ENCODE results near the gene LTA. TPM values are rescaled to one million over a fixed set of nuclear protein-coding genes. Genes with fewer than 3 reads are reported as not detected.

The LTA gene
- total RNA-seq, 1 experiment from 2014 or later, result 0.72 TPM

DNA sequence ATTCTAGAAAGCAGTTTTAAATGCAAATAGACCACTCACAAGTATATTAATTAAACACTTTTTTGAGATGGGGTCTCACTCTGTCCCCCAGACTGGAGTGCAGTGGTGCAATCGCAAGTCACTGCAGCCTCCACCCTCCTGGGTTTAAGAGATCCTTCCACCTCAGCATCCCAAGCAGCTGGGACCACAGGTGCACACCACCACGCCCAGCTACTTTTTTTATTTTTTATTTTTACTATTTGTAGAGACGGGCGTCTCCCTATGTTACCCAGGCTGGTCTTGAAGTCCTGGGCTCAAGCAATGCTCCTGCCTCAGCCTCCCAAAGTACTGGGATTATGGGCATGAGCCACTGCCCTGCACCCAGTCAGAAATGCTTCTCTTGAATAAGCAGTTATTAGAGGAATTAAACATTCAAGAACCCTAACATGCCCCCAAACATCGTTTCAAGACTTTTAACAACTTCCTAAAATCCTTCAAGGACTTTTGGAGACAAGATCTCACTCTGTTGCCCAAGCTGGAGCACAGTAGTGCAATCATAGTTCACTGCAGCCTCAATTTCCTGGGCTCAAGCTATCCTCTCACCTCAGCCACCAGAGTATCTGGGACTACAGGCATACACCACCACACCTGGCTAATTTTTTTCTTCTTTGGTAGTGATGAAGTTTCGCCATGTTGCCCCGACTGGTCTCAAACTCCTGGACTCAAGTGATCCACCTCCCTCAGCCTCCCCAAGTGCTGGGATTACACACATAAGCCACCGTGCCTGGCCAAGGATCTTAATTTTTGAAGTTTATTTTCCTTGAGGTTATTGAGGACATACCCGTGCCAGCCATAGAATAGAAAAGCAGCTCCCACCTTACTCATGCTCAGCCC lies 40.1 kb upstream of the LTA start:
- intact Hi-C loops (cut with micrococcal nuclease; ENCODE audit: unreplicated experiment) (no loop called here), in situ Hi-C loops (cut with HindIII; ENCODE audit: low pct_unique_long_range_greater_than_20kb, low sequenced_read_pairs) (no loop called here)
- H3K27ac ChIP-seq (ENCODE audit: low read length), result no peak overlapping the region
- H3K36me3 ChIP-seq (ENCODE audit: control insufficient read depth, insufficient read depth, low read length), result peaks cover 41% of the 10 kb centered on the region
- CTCF ChIA-PET, result no interaction called here
- BruUV-seq (replicated peaks), result TSS peak; percentile 8
- no peak overlapping the region for H3K4me3 ChIP-seq (ENCODE audit: low read depth in 2 of 2, low read length in 2 of 2)
- DNase-seq (ENCODE audit: low read depth, low spot score), result no peak
- ATAC-seq, result no peak
- H3K4me1 ChIP-seq (ENCODE audit: control insufficient read depth, insufficient read depth, low read length), result peaks cover 4% of the 10 kb centered on the region; the same call in 1 of the 2 replicates
- H3K27me3 ChIP-seq (ENCODE audit: control insufficient read depth, insufficient read depth, low read length), result no peaks in the 10 kb centered on the region
- TF ChIP-seq, protein P1, sequence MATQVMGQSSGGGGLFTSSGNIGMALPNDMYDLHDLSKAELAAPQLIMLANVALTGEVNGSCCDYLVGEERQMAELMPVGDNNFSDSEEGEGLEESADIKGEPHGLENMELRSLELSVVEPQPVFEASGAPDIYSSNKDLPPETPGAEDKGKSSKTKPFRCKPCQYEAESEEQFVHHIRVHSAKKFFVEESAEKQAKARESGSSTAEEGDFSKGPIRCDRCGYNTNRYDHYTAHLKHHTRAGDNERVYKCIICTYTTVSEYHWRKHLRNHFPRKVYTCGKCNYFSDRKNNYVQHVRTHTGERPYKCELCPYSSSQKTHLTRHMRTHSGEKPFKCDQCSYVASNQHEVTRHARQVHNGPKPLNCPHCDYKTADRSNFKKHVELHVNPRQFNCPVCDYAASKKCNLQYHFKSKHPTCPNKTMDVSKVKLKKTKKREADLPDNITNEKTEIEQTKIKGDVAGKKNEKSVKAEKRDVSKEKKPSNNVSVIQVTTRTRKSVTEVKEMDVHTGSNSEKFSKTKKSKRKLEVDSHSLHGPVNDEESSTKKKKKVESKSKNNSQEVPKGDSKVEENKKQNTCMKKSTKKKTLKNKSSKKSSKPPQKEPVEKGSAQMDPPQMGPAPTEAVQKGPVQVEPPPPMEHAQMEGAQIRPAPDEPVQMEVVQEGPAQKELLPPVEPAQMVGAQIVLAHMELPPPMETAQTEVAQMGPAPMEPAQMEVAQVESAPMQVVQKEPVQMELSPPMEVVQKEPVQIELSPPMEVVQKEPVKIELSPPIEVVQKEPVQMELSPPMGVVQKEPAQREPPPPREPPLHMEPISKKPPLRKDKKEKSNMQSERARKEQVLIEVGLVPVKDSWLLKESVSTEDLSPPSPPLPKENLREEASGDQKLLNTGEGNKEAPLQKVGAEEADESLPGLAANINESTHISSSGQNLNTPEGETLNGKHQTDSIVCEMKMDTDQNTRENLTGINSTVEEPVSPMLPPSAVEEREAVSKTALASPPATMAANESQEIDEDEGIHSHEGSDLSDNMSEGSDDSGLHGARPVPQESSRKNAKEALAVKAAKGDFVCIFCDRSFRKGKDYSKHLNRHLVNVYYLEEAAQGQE (IDR thresholded peaks at IDR 0.05; ENCODE audit: insufficient read depth in 1 of 2, low read depth in 2 of 2, low read length in 1 of 2), result no peak
- peak; percentile 29 for TF ChIP-seq POLR2AphosphoS5 (IDR thresholded peaks at IDR 0.05; ENCODE audit: low read depth, low read length)
- no peaks in the 10 kb centered on the region for H3K9me3 ChIP-seq (ENCODE audit: control insufficient read depth, insufficient read depth, low read depth, low read length)
- POLR2A ChIA-PET, result no interaction called here

DNA sequence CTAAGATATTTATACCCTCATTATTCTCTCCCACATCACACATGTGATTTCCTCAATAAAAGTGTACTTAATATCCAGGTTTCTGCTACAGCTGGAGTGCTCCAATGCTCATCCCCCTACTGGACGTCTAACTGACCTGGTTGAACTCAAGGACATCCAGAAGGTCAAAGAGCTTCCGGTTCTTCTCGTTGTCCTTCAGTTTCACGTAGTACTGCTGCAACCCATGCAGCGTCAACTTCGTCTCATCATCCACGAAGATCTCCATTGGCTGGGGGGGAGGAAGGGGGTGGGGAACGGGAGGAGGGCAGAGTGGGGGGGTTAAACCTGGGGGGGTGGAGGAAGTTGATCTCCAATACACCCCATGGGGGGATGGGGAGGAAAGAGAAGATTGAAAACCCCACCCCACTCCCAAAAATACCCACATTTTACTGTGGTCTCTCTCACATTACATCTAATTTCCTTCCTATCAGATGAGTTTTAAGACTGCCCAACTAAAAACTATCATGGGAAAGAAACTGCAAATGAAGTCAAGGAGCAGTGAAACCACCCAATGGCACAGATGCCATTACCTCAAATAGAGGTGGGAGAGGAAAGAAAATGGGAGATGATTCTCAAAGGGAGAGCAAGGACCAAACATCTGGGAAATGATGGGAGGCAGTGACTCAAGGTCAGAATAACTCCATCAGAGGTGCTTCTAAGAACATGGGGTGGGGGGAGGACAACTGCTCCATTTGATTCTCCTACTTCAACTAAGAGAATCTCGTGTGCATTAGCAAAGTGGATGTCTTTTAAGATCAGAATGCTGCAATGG lies 39.2 kb upstream of the LTA start:
- no peak overlapping the region for H3K4me3 ChIP-seq (ENCODE audit: low read depth in 2 of 2, low read length in 2 of 2)
- in situ Hi-C loops (cut with HindIII; ENCODE audit: low pct_unique_long_range_greater_than_20kb, low sequenced_read_pairs) (no loop called here), intact Hi-C loops (cut with micrococcal nuclease; ENCODE audit: unreplicated experiment) (no loop called here)
- H3K27ac ChIP-seq (ENCODE audit: low read length), result no peak overlapping the region
- H3K36me3 ChIP-seq (ENCODE audit: control insufficient read depth, insufficient read depth, low read length), result peaks cover 44% of the 10 kb centered on the region
- TF ChIP-seq, protein P1 (IDR thresholded peaks at IDR 0.05; ENCODE audit: insufficient read depth in 1 of 2, low read depth in 2 of 2, low read length in 1 of 2), result no peak
- TF ChIP-seq POLR2AphosphoS5 (IDR thresholded peaks at IDR 0.05; ENCODE audit: low read depth, low read length) (no peak), SIN3A (IDR thresholded peaks at IDR 0.05; ENCODE audit: borderline replicate concordance, insufficient read depth, low read depth, low read length) (no peak)
- H3K9me3 ChIP-seq (ENCODE audit: control insufficient read depth, insufficient read depth, low read depth, low read length), result no peaks in the 10 kb centered on the region
- H3K4me1 ChIP-seq (ENCODE audit: control insufficient read depth, insufficient read depth, low read length), result peaks cover 4% of the 10 kb centered on the region; the same call in 1 of the 2 replicates
- ATAC-seq, result no peak
- H3K27me3 ChIP-seq (ENCODE audit: control insufficient read depth, insufficient read depth, low read length), result no peaks in the 10 kb centered on the region
- ChIA-PET CTCF (no interaction called here), POLR2A (no interaction called here)
- no TSS peak for BruUV-seq (replicated peaks)
- DNase-seq (ENCODE audit: low read depth, low spot score), result no peak

Measured in Panc1 (cell line).